Ovary (tissue), 3 donors: ENCODE measurements around the gene ANK3.

Source experiments
- CTCF ChIP-seq, 3 donors: fragments of 450-650 bp in 2 of 3; fragments of 200-600 bp in 1 of 3; IDR thresholded peaks; one replicate each; pipeline versions ENCODE4 v1.5.1 to v1.8.0; 2016 to 2022; ENCODE audit warnings: antibody characterized with exemption in 3 of 3, mild to moderate bottlenecking in 1 of 3
- EP300 ChIP-seq: sonication (generic); formaldehyde crosslinking; IDR thresholded peaks from one replicate; pipeline ENCODE4 v1.6.1; 2017; ENCODE audit warnings: antibody characterized with exemption
- POLR2A ChIP-seq: fragments of 450-650 bp; IDR thresholded peaks from one replicate; pipeline ENCODE4 v1.6.1; 2017; ENCODE audit warnings: antibody characterized with exemption, mild to moderate bottlenecking, moderate library complexity
- donor health status: DM: no; HTN: no; CAD: no.

GRCh38 chr10:60377955-60378354 is 11.7 kb downstream of the ANK3 start:
- no peak for TF ChIP-seq CTCF (IDR thresholded peaks at IDR 0.05)
- no peak for TF ChIP-seq EP300
- no peak for TF ChIP-seq POLR2A
